Activated CD4-positive, alpha-beta T cell treated with anti-CD3 and anti-CD28 coated beads, Interleukin-2, amount 10 ng/mL, durations not matched to agents 7 days and 5 days (primary cell): ENCODE data around the gene INTS1. TPM values are rescaled to one million over a fixed set of nuclear protein-coding genes. Genes with fewer than 3 reads are reported as not detected.

Experiments
- CTCF ChIA-PET: fragments of 350-600 bp; sonication (Branson Sonifier 250); formaldehyde crosslinking; loops from one replicate; lab custom pipeline; 2021; ENCODE audit warnings: antibody characterized with exemption; lab: Charles Lee
- POLR2A ChIA-PET: fragments of 350-600 bp; sonication (Branson Sonifier 250); formaldehyde crosslinking; loops from one replicate; lab custom pipeline; 2021; ENCODE audit warnings: antibody characterized with exemption; lab: Charles Lee
- DNase-seq: peaks from one replicate; pipeline ENCODE4 v3.0.0-alpha.2; 2020
- H3K27ac Mint-ChIP-seq: one replicate; pipeline ENCODE4 v1.8.0; 2021; ENCODE audit warnings: mild to moderate bottlenecking, moderate library complexity, mixed read lengths
- H3K27me3 Mint-ChIP-seq: one replicate; pipeline ENCODE4 v1.8.0; 2021; ENCODE audit warnings: mixed read lengths
- H3K36me3 Mint-ChIP-seq: one replicate; pipeline ENCODE4 v1.8.0; 2021; ENCODE audit warnings: low read depth, mixed read lengths
- H3K4me1 Mint-ChIP-seq: one replicate; pipeline ENCODE4 v1.8.0; 2021; ENCODE audit warnings: mixed read lengths
- H3K4me3 Mint-ChIP-seq: one replicate; pipeline ENCODE4 v1.8.0; 2021; ENCODE audit warnings: mild to moderate bottlenecking, moderate library complexity, mixed read lengths
- H3K9me3 Mint-ChIP-seq: one replicate; pipeline ENCODE4 v1.8.0; 2021; ENCODE audit warnings: mixed read lengths
- total RNA-seq, 2 experiments: library from RNA; stranded (reverse); gene quantifications; one replicate each; pipeline ENCODE4 v1.2.3, GENCODE V29; 2021

The INTS1 gene
- total RNA-seq, 2 experiments from 2014 or later = 90.6 to 104 TPM

DNA sequence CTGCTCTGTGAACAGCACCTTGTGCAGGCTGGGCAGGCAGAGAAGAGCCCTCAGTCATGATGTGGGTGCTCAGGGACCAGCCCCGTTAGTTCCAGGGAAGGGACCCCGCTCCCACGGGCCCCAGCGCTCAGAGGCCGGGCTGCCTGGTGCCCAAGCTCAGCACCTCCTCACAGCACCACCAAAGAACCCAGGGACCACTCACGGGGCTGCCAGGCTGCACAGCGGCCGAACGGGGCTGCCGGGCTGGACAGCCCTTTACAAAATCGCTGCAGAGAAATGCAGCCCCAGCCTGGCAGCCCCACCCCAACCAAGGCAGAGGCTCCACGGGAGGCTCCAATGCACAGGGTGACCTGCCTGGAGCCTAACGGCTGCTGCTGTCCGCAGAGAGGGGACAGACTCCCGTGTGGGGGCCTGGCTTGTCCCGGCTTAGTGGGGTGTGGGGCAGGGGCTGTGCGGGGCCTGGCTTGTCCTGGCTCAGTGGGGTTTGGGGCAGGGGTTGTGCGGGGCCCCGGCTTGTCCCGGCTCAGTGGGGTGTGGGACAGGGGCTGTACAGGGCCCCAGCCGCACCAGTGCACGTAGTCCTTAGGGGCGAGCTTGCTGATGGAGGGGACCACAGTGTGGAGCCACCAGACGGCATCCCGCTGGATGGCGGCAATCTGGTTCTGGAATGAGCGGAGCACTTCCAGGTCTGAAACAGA, 9.2 kb downstream of the INTS1 start:
- Mint-ChIP-seq H3K36me3 (peaks cover 24% of the 10 kb centered on the region), H3K9me3 (no peaks in the 10 kb centered on the region), H3K4me3 (no peak overlapping the region), H3K27me3 (no peaks in the 10 kb centered on the region), H3K27ac (no peak overlapping the region), H3K4me1 (no peaks in the 10 kb centered on the region)
- POLR2A ChIA-PET = no interaction called here
- CTCF ChIA-PET = no interaction called here
- no peak for DNase-seq

GRCh38 chr7:1494447-1494846, 9.7 kb downstream of the INTS1 start:
- no peaks in the 10 kb centered on the region for H3K9me3 Mint-ChIP-seq
- no peaks in the 10 kb centered on the region for H3K4me1 Mint-ChIP-seq
- no peak overlapping the region for H3K4me3 Mint-ChIP-seq
- DNase-seq = no peak
- no peaks in the 10 kb centered on the region for H3K27me3 Mint-ChIP-seq
- POLR2A ChIA-PET = no interaction called here
- peaks cover 22% of the 10 kb centered on the region for H3K36me3 Mint-ChIP-seq
- CTCF ChIA-PET = no interaction called here
- H3K27ac Mint-ChIP-seq = no peak overlapping the region

- no peaks in the 10 kb centered on the region for H3K27me3 Mint-ChIP-seq
- DNase-seq = no peak
- H3K27ac Mint-ChIP-seq = no peak overlapping the region
- H3K9me3 Mint-ChIP-seq = no peaks in the 10 kb centered on the region
- ChIA-PET CTCF (no interaction called here), POLR2A (no interaction called here)
- H3K4me3 Mint-ChIP-seq = no peak overlapping the region
- no peaks in the 10 kb centered on the region for H3K4me1 Mint-ChIP-seq
- peaks cover 25% of the 10 kb centered on the region for H3K36me3 Mint-ChIP-seq
Measured at GRCh38 chr7:1493571-1493970, 10.6 kb downstream of the INTS1 start.

- H3K36me3 Mint-ChIP-seq = peaks cover 25% of the 10 kb centered on the region
- DNase-seq = no peak
- no peaks in the 10 kb centered on the region for H3K27me3 Mint-ChIP-seq
- H3K9me3 Mint-ChIP-seq = no peaks in the 10 kb centered on the region
- CTCF ChIA-PET = no interaction called here
- H3K4me3 Mint-ChIP-seq = no peak overlapping the region
- POLR2A ChIA-PET = no interaction called here
- no peaks in the 10 kb centered on the region for H3K4me1 Mint-ChIP-seq
- no peak overlapping the region for H3K27ac Mint-ChIP-seq
Measured at GRCh38 chr7:1493129-1493528, 11.1 kb downstream of the INTS1 start.

DNA sequence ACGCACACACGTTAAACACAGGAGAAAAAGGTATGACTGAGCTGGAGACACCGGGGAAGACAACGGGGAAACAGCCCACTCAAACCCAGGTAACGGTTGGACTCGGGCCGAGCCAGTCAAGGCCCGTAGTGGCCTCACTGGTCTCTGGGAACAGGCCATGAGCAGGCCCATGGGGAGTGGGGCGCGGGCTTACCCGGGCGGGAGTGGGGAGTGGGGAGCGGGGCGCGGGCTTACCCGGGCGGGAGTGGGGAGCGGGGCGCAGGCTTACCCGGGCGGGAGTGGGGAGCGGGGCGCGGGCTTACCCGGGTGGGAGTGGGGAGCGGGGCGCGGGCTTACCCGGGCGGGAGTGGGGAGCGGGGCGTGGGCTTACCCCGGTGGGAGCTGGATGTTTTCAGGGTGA, 11.5 kb downstream of the INTS1 start:
- no peak for DNase-seq
- ChIA-PET POLR2A (no interaction called here), CTCF (no interaction called here)
- Mint-ChIP-seq H3K27ac (no peak overlapping the region), H3K4me3 (no peak overlapping the region), H3K27me3 (no peaks in the 10 kb centered on the region), H3K9me3 (no peaks in the 10 kb centered on the region), H3K36me3 (peaks cover 25% of the 10 kb centered on the region), H3K4me1 (no peaks in the 10 kb centered on the region)

DNA sequence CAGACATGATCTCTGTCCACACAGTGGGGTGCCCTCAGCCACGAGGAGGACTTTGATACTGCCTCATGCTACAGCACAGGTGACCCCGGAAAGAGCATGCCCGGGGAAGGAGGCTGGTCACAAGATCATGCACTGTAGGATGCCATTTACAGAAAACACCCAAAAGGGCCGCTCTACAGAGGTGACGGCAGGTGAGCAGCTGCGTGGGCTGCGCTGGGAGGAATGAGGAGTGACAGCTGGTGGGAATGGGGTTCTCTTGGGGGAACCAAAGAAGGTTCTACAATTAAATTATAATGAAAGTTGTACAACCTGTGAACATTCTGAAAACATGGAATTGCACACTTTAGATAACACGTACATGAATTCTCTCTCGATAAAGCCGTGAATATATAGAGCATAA, 12.0 kb downstream of the INTS1 start:
- DNase-seq = no peak
- H3K4me3 Mint-ChIP-seq = no peak overlapping the region
- ChIA-PET CTCF (no interaction called here), POLR2A (no interaction called here)
- no peaks in the 10 kb centered on the region for H3K9me3 Mint-ChIP-seq
- peaks cover 22% of the 10 kb centered on the region for H3K36me3 Mint-ChIP-seq
- no peak overlapping the region for H3K27ac Mint-ChIP-seq
- H3K27me3 Mint-ChIP-seq = no peaks in the 10 kb centered on the region
- no peaks in the 10 kb centered on the region for H3K4me1 Mint-ChIP-seq

DNA sequence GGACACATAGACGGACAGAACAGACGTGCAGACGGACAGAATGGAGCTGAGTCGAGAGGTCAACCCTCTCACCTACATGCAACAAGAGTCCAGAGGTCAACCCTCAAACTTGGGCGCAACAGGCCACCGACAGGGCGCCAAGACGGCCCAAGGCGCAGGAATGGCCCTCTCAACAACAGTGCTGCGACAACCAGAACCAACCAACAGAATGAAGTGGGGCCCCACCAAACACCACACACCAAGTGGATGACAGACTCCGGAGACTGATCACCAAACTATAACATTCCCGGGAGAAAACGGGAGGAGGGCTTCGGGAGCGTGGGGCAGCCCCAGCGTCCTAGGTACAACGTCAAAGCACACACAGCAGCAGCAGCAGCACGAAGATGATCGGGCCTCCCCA, 13.4 kb downstream of the INTS1 start:
- CTCF ChIA-PET = interaction anchor here (0.6 kb wide), 1 partner anchor 53 kb away, joined by 3 read pairs; no protein-coding TSS in a partner anchor
- no peaks in the 10 kb centered on the region for H3K4me1 Mint-ChIP-seq
- POLR2A ChIA-PET = no interaction called here
- DNase-seq = no peak
- no peaks in the 10 kb centered on the region for H3K27me3 Mint-ChIP-seq
- peaks cover 22% of the 10 kb centered on the region for H3K36me3 Mint-ChIP-seq
- no peak overlapping the region for H3K27ac Mint-ChIP-seq
- H3K9me3 Mint-ChIP-seq = no peaks in the 10 kb centered on the region
- H3K4me3 Mint-ChIP-seq = no peak overlapping the region

- H3K4me1 Mint-ChIP-seq = no peaks in the 10 kb centered on the region
- POLR2A ChIA-PET = no interaction called here
- no peak for DNase-seq
- no peak overlapping the region for H3K4me3 Mint-ChIP-seq
- H3K27me3 Mint-ChIP-seq = no peaks in the 10 kb centered on the region
- H3K27ac Mint-ChIP-seq = no peak overlapping the region
- no peaks in the 10 kb centered on the region for H3K9me3 Mint-ChIP-seq
- CTCF ChIA-PET = interaction anchor here (1.6 kb wide), 1 partner anchor 10 kb away, joined by 4 read pairs; no protein-coding TSS in a partner anchor
- peaks cover 24% of the 10 kb centered on the region for H3K36me3 Mint-ChIP-seq
Measured at GRCh38 chr7:1489336-1489735, 14.9 kb downstream of the INTS1 start.

GRCh38 chr7:1488016-1488415, 16.2 kb downstream of the INTS1 start:
- Mint-ChIP-seq H3K27ac (no peak overlapping the region), H3K9me3 (no peaks in the 10 kb centered on the region), H3K27me3 (no peaks in the 10 kb centered on the region), H3K4me3 (no peak overlapping the region), H3K36me3 (peaks cover 24% of the 10 kb centered on the region), H3K4me1 (no peaks in the 10 kb centered on the region)
- POLR2A ChIA-PET = no interaction called here
- DNase-seq = no peak
- CTCF ChIA-PET = interaction anchor here (0.6 to 1.0 kb wide), 2 partner anchors 14 to 20 kb away, joined by 3 to 4 read pairs; no protein-coding TSS in a partner anchor

DNA sequence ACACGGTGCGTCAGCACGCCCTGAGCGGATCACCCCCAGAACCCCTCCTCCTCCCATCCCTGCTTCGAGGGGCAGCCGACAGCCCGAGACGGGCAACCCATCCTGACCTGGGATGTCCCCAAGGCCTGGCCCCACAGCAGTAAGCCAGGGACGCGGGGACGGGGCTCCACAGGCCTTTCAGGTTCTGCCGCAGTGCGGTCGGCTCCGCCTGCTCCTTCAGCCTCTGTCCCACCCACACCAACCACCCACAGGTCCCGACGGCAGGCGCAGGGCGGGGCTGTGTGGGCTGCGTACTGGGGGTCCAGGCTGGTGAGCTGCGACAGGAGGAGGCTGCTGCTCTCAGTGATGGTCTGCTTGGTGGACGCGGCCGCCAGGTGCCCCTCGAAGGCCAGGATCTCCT, 16.7 kb downstream of the INTS1 start:
- H3K27me3 Mint-ChIP-seq = no peaks in the 10 kb centered on the region
- CTCF ChIA-PET = no interaction called here

GRCh38 chr7:1486571-1486970, 17.6 kb downstream of the INTS1 start:
- POLR2A ChIA-PET = no interaction called here
- CTCF ChIA-PET = no interaction called here

More for the DNA sequence above, 16.7 kb downstream of the INTS1 start:
- H3K36me3 Mint-ChIP-seq = peaks cover 24% of the 10 kb centered on the region
- H3K4me1 Mint-ChIP-seq = no peaks in the 10 kb centered on the region
- no peak overlapping the region for H3K27ac Mint-ChIP-seq
- H3K4me3 Mint-ChIP-seq = no peak overlapping the region
- H3K9me3 Mint-ChIP-seq = no peaks in the 10 kb centered on the region
- POLR2A ChIA-PET = no interaction called here
- DNase-seq = no peak

GRCh38 chr7:1485156-1485555, 19.0 kb downstream of the INTS1 start:
- Mint-ChIP-seq H3K27me3 (no peaks in the 10 kb centered on the region), H3K4me1 (no peaks in the 10 kb centered on the region), H3K36me3 (peaks cover 8% of the 10 kb centered on the region), H3K4me3 (no peak overlapping the region), H3K9me3 (no peaks in the 10 kb centered on the region), H3K27ac (no peak overlapping the region)
- DNase-seq = no peak
- CTCF ChIA-PET = interaction anchor here (0.6 to 1.6 kb wide), 2 partner anchors 13 to 14 kb away, joined by 3 to 5 read pairs; no protein-coding TSS in a partner anchor
- POLR2A ChIA-PET = no interaction called here

More at GRCh38 chr7:1486571-1486970, 17.6 kb downstream of the INTS1 start:
- Mint-ChIP-seq H3K4me1 (no peaks in the 10 kb centered on the region), H3K27ac (no peak overlapping the region), H3K36me3 (peaks cover 17% of the 10 kb centered on the region), H3K27me3 (no peaks in the 10 kb centered on the region), H3K4me3 (no peak overlapping the region), H3K9me3 (no peaks in the 10 kb centered on the region)
- DNase-seq = no peak

DNA sequence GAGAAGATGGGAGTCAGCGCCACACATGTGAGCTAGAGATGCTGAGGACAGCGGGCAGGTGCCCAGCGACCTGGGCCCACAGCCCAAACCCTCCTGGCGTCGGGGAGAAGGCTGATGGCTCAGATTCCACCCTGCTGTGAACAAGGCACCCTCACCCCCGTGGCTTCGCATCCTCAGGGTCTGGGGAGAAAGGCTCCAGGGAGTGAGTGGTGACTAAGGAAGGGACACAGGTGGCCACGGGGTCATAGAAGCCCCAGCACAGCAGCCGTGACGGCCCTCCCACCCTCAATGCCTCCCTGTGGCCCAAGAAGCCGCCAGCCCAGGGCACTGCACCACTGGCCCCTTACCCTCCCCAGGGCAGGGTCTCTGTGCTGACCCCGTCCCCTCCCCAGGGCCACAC, 19.6 kb downstream of the INTS1 start:
- Mint-ChIP-seq H3K27ac (no peak overlapping the region), H3K9me3 (no peaks in the 10 kb centered on the region), H3K4me3 (no peak overlapping the region), H3K36me3 (peaks cover 8% of the 10 kb centered on the region), H3K27me3 (no peaks in the 10 kb centered on the region), H3K4me1 (no peaks in the 10 kb centered on the region)
- DNase-seq = no peak
- CTCF ChIA-PET = interaction anchor here (2.3 kb wide), 1 partner anchor 10 kb away, joined by 10 read pairs; no protein-coding TSS in a partner anchor
- POLR2A ChIA-PET = no interaction called here
